HCT116 (cell line): ENCODE measurements around the gene LAMTOR1. TPM values are rescaled to one million over a fixed set of nuclear protein-coding genes. Genes with fewer than 3 reads are reported as not detected.

ENCODE experiments used
- ATAC-seq: fragments of 200-7000 bp; cut with Tn5 transposase; 2 replicates; pipeline ENCODE4 v1.9.1; 2020; ENCODE audit warnings: mild to moderate bottlenecking, moderate library complexity
- BruUV-seq: library from RNA; stranded (reverse); fragments of 400-500 nt; replicated peaks from 2 replicates; lab custom pipeline; 2021; lab: Mats Ljungman, UMichigan
- CTCF ChIA-PET: fragments of 300-600 bp; sonication (Branson Sonifier 250); formaldehyde crosslinking; loops from one replicate; lab custom pipeline; 2021; ENCODE audit warnings: antibody characterized with exemption; lab: Charles Lee
- POLR2A ChIA-PET: fragments of 300-600, 350-600 bp; sonication (Branson Sonifier 250); formaldehyde crosslinking; loops from one replicate; lab custom pipeline; 2021; ENCODE audit warnings: antibody characterized with exemption; lab: Charles Lee
- RAD21 ChIA-PET, 2 experiments: fragments of 300-600 bp; sonication (Branson Sonifier 250); formaldehyde crosslinking; loops; one replicate each; lab custom pipeline; 2023; ENCODE audit warnings: low total read pairs in 2 of 2; ENCODE audit not compliant: uncharacterized antibody in 2 of 2, unreplicated experiment in 2 of 2, low non-redundant PET in 1 of 2; lab: Charles Lee
- DNase-seq: peaks from one replicate; pipeline ENCODE4 v3.0.0-alpha.2; 2010; ENCODE audit warnings: low read depth, low spot score
- H2AFZ ChIP-seq: fragments of 200-600 bp; shearing (Covaris generic), sonication (generic); 2 replicates; pipeline ENCODE4 v1.6.1; 2017; ENCODE audit warnings: low read depth, mixed run types, mixed read lengths, antibody characterized with exemption, low read length; ENCODE audit not compliant: poor library complexity, severe bottlenecking
- H3K27ac ChIP-seq: 2 replicates; pipeline ENCODE4 v1.5.1; 2012; ENCODE audit warnings: low read depth, low read length
- H3K27me3 ChIP-seq: fragments of 200-600 bp; sonication (generic); 2 replicates; pipeline ENCODE4 v1.6.1; 2016; ENCODE audit warnings: mixed run types, low read length, mixed read lengths; ENCODE audit not compliant: insufficient read depth
- H3K36me3 ChIP-seq, 2 experiments: fragments of 200-500 bp in 1 of 2; fragments of 200-600 bp in 1 of 2; sonication (Bioruptor generic) in 1 of 2; sonication (generic) in 1 of 2; 2 replicates each; pipeline versions ENCODE4 v1.5.1 to v1.6.1; 2014 to 2016; ENCODE audit warnings: low read length in 2 of 2, inconsistent platforms in 1 of 2, mixed read lengths in 1 of 2, mixed run types in 1 of 2; ENCODE audit not compliant: insufficient read depth in 2 of 2, control insufficient read depth in 1 of 2
- H3K4me1 ChIP-seq, 2 experiments: fragments of 200-600 bp in 1 of 2; sonication (generic) in 1 of 2; 2 replicates each; pipeline versions ENCODE4 v1.5.1 to v1.6.1; 2012 to 2017; ENCODE audit warnings: low read length in 2 of 2, inconsistent platforms in 1 of 2, mild to moderate bottlenecking in 1 of 2, mixed read lengths in 1 of 2, mixed run types in 1 of 2, moderate library complexity in 1 of 2; ENCODE audit not compliant: insufficient read depth in 2 of 2, control insufficient read depth in 1 of 2
- H3K4me2 ChIP-seq: fragments of 200-600 bp; sonication (generic); 2 replicates; pipeline ENCODE4 v1.6.1; 2017; ENCODE audit warnings: mixed run types, low read length, mixed read lengths
- H3K4me3 ChIP-seq, 2 experiments: fragments of 200-600 bp in 1 of 2; sonication (generic) in 1 of 2; replicated peaks in 1 of 2; 2 replicates each; pipeline ENCODE4 v1.5.1; 2011 to 2016; ENCODE audit warnings: low read length in 2 of 2, control low read depth in 1 of 2, low read depth in 1 of 2, mild to moderate bottlenecking in 1 of 2, mixed read lengths in 1 of 2, mixed run types in 1 of 2
- H3K79me2 ChIP-seq: fragments of 200-600 bp; sonication (generic); 2 replicates; pipeline ENCODE4 v1.6.1; 2017; ENCODE audit warnings: mild to moderate bottlenecking, mixed run types, low read length, moderate library complexity, mixed read lengths; ENCODE audit not compliant: insufficient read depth
- H3K9ac ChIP-seq: fragments of 200-600 bp; sonication (generic); 2 replicates; pipeline ENCODE4 v1.6.1; 2016; ENCODE audit warnings: low read length, mixed read lengths
- H3K9me2 ChIP-seq: fragments of 200-600 bp; sonication (generic), shearing (Covaris generic); 2 replicates; pipeline ENCODE4 v1.6.1; 2017; ENCODE audit warnings: mixed run types, mild to moderate bottlenecking, moderate library complexity; ENCODE audit not compliant: insufficient read depth
- H3K9me3 ChIP-seq, 2 experiments: fragments of 200-500 bp in 1 of 2; fragments of 200-600 bp in 1 of 2; sonication (Bioruptor generic) in 1 of 2; sonication (generic) in 1 of 2; 2 replicates each; pipeline ENCODE4 v1.6.1; 2014 to 2017; ENCODE audit warnings: low read length in 2 of 2, mixed read lengths in 2 of 2, inconsistent platforms in 1 of 2, low read depth in 1 of 2, mild to moderate bottlenecking in 1 of 2, mixed run types in 1 of 2, moderate library complexity in 1 of 2; ENCODE audit not compliant: control insufficient read depth in 1 of 2, insufficient read depth in 1 of 2
- H4K20me1 ChIP-seq: fragments of 200-600 bp; sonication (generic), shearing (Covaris generic); 2 replicates; pipeline ENCODE4 v1.6.1; 2017; ENCODE audit warnings: mixed run types, mild to moderate bottlenecking, moderate library complexity; ENCODE audit not compliant: insufficient read depth
- ATF3 ChIP-seq: IDR thresholded peaks from 2 replicates; pipeline ENCODE4 v1.6.1; 2012
- CBX3 ChIP-seq: IDR thresholded peaks from 2 replicates; pipeline ENCODE4 v1.6.1; 2012; ENCODE audit warnings: low read depth
- CTCF ChIP-seq, 3 experiments: fragments of 200-600 bp in 1 of 3; sonication (generic) in 1 of 3; IDR thresholded peaks in 2 of 3; conservative IDR thresholded peaks in 1 of 3; 2 replicates each; pipeline ENCODE4 v1.5.1; 2012 to 2017; ENCODE audit warnings: low read depth in 2 of 3, low read length in 2 of 3, antibody characterized with exemption in 1 of 3, borderline replicate concordance in 1 of 3, control low read depth in 1 of 3, mild to moderate bottlenecking in 1 of 3, mixed read lengths in 1 of 3, mixed run types in 1 of 3, moderate library complexity in 1 of 3; ENCODE audit not compliant: insufficient read depth in 1 of 3
- ELF1 ChIP-seq: IDR thresholded peaks from 2 replicates; pipeline ENCODE4 v1.6.1; 2012; ENCODE audit warnings: low read depth, borderline replicate concordance
- MAX ChIP-seq: IDR thresholded peaks from 2 replicates; pipeline ENCODE4 v1.6.1; 2012
- RAD21 ChIP-seq: IDR thresholded peaks from 2 replicates; pipeline ENCODE4 v1.6.1; 2012; ENCODE audit warnings: low read depth, mild to moderate bottlenecking
- REST ChIP-seq: IDR thresholded peaks from 2 replicates; pipeline ENCODE4 v1.6.1; 2012; ENCODE audit warnings: low read depth
- SRF ChIP-seq: IDR thresholded peaks from 2 replicates; pipeline ENCODE4 v1.6.1; 2012; ENCODE audit warnings: low read depth
- ZFX ChIP-seq: fragments of 450-650 bp; IDR thresholded peaks from 2 replicates; pipeline ENCODE4 v1.6.1; 2017
- intact Hi-C: fragments of 100-400 bp; cut with micrococcal nuclease; formaldehyde crosslinking; loops from 2 replicates; pipeline ENCODE4 v1.10.0; 2022
- total RNA-seq: library from RNA; stranded (reverse); gene quantifications from one replicate; pipeline ENCODE4 v1.2.1, GENCODE V29; 2021; ENCODE audit not compliant: unreplicated experiment

Gene LAMTOR1
- total RNA-seq, 1 experiment from 2014 or later: 63.9 TPM

- no peak overlapping the region for H3K4me2 ChIP-seq
- H3K9ac ChIP-seq: no peak overlapping the region
- no peaks in the 10 kb centered on the region for H4K20me1 ChIP-seq
- intact Hi-C loops: no loop called here
- POLR2A ChIA-PET: no interaction called here
- H3K27ac ChIP-seq: no peak overlapping the region
- no peaks in the 10 kb centered on the region for H3K9me2 ChIP-seq
- H3K9me3 ChIP-seq: no peaks in the 10 kb centered on the region
- no peaks in the 10 kb centered on the region for H3K79me2 ChIP-seq
- no peak overlapping the region for H2AFZ ChIP-seq
- TF ChIP-seq RAD21 (no peak), CTCF (IDR thresholded peaks at IDR 0.05 in 2 of 3, conservative IDR thresholded peaks at IDR 0.05 in 1 of 3; ENCODE audit: borderline replicate concordance in 1 of 3, insufficient read depth in 1 of 3, low read depth in 2 of 3, low read length in 2 of 3) (no peak), ATF3 (no peak), MAX (no peak), REST (no peak), ZFX (no peak), CBX3 (no peak), SRF (no peak), ELF1 (no peak)
- no peak overlapping the region for H3K4me3 ChIP-seq
- CTCF ChIA-PET: no interaction called here
- H3K4me1 ChIP-seq: peaks cover 0 to 11% of the 10 kb centered on the region in 2 experiments; a peak in 1 of 4 replicates
- DNase-seq: no peak
- RAD21 ChIA-PET: no interaction called here
- no TSS peak for BruUV-seq
- no peak for ATAC-seq
- no peaks in the 10 kb centered on the region for H3K36me3 ChIP-seq
- no peaks in the 10 kb centered on the region for H3K27me3 ChIP-seq
Observed at GRCh38 chr11:72136684-72137262, 33.7 kb upstream of the LAMTOR1 start.
